ENCODE results near the gene PLCG2.

PLCG2 gene

DNA sequence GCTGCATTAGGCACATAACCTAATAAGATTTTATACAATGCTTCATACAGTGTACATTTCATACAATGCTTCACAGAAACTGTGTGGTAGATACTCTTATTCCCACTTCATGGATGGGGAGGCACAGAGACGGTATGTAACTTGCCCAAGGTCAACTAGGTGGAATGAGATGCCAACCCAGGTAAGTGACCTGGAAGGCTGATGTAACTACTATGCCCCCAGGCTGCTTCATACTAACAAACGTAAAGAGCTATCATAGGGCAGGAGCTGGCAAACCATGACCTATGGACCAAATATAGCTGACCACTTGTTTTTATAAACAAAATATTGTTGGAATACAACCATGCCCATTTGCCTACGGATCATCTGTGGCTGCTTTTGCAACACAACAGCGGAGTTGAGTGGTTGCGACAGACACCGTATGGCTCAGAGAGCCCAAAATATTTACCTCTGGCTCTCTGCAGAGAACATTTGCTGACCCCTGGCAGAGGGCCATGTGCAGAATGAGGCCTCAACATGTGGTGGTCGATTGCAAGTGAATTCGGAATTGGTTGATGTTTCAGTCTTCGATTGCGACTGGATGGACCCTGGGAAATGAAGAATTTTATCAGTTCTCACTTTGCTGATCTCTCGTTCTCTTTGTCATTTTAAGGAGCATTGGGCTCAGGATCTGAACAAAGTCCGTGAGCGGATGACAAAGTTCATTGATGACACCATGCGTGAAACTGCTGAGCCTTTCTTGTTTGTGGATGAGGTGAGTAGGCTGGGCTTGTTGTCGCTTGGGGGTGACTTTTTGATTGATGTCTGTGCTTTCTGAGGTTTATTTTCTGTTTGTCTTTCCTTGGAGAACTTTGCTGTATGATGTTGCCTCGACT, 109.7 kb downstream of the PLCG2 start:
- TF ChIP-seq POLR2A (IDR thresholded peaks at IDR 0.05; ENCODE audit: extremely low read depth, insufficient read length) (no peak), MYC (IDR thresholded peaks at IDR 0.05; ENCODE audit: low read depth, low read length) (no peak), CTCF (IDR thresholded peaks at IDR 0.05; ENCODE audit: low read depth, low read length) (no peak), MAX (IDR thresholded peaks at IDR 0.05; ENCODE audit: low read depth, low read length) (peak; percentile 32; the same call in 1 of the 2 replicates)
- DNase-seq (ENCODE audit: low read depth): peak; percentile 53
- H3K4me3 ChIP-seq (ENCODE audit: low read depth, low read length): no peak overlapping the region

DNA sequence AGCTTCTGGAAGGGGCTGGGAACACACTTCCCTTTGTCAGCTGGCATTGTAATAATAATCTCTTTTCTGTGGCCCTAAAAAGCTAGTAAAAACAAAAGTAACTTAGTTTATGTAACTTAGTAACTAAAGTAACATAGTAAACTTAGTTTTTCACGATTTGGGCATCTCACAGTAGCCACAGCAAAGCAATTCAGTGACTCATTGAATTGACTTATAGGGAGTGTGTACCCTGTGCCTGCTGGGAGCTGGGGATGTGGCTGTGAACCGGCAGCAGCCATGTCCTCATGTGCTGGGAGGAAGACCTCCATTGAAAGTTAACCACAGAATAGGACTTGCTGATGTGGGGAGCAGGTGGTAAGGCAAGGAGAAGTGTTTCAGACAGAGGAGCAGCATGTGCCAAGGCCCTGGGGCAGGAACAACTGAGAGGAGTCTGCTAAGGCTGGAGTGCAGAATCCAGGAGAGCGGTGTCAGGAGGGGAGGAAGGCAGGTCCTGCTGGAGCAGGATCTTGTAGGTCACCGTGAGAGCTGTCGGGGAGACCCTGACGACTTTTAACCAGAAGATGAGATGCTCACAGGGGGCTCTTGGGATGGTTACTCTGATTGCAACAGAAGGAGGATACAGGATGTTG, 112.8 kb downstream of the PLCG2 start:
- TF ChIP-seq CTCF (IDR thresholded peaks at IDR 0.05; ENCODE audit: low read depth, low read length) (no peak), POLR2A (IDR thresholded peaks at IDR 0.05; ENCODE audit: extremely low read depth, insufficient read length) (no peak), MYC (IDR thresholded peaks at IDR 0.05; ENCODE audit: low read depth, low read length) (no peak), MAX (IDR thresholded peaks at IDR 0.05; ENCODE audit: low read depth, low read length) (no peak)
- no peak overlapping the region for H3K4me3 ChIP-seq (ENCODE audit: low read depth, low read length)
- no peak for DNase-seq (ENCODE audit: low read depth)

DNA sequence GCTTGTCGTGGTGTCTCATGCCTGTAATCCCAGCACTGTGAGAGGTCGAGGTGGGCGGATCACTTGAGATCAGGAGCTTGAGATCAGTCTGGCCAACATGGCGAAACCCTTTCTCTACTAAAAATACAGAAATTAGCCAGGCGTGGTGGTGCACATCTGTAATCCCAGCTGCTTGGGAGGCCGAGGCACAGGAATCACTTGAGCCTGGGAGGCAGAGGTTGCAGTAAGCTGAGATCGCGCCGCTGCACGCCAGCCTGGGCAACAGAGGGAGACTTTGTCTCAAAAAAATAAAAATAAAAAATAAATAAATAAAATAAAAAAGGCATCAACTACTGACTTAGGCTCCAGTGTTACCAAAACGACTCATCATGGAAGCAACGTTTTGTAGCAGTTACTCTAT, 115.5 kb downstream of the PLCG2 start:
- H3K4me3 ChIP-seq (ENCODE audit: low read depth, low read length): no peak overlapping the region
- no peak for DNase-seq (ENCODE audit: low read depth)

GRCh38 chr16:81896902-81897301, 117.8 kb downstream of the PLCG2 start:
- no peak overlapping the region for H3K4me3 ChIP-seq (ENCODE audit: low read depth, low read length)
- TF ChIP-seq POLR2A (IDR thresholded peaks at IDR 0.05; ENCODE audit: extremely low read depth, insufficient read length) (no peak), MAX (IDR thresholded peaks at IDR 0.05; ENCODE audit: low read depth, low read length) (no peak), CTCF (IDR thresholded peaks at IDR 0.05; ENCODE audit: low read depth, low read length) (no peak), MYC (IDR thresholded peaks at IDR 0.05; ENCODE audit: low read depth, low read length) (no peak)
- no peak for DNase-seq (ENCODE audit: low read depth)

More for the DNA sequence above, 115.5 kb downstream of the PLCG2 start:
- TF ChIP-seq POLR2A (IDR thresholded peaks at IDR 0.05; ENCODE audit: extremely low read depth, insufficient read length) (no peak), MAX (IDR thresholded peaks at IDR 0.05; ENCODE audit: low read depth, low read length) (no peak)

DNA sequence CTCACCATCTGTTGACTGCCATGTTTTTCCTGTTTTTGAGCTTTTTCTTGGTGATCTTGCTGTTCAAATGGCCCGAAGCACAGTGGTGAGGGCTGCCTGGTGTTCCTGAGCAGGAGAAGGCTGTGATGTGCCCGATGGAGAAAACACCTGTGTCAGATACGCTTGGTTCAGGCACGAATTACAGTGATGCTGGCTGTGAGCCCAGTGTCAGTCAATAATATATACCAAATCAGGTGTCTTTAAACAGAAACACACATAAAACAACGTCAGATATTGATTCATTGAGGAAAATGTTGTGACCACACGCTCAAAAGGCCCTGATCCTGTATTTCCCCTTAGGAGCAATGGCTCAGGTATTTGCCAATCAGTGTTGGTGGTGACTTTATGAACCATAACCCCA, 120.5 kb downstream of the PLCG2 start:
- no peak for TF ChIP-seq MYC (IDR thresholded peaks at IDR 0.05; ENCODE audit: low read depth, low read length)
- no peak for TF ChIP-seq POLR2A (IDR thresholded peaks at IDR 0.05; ENCODE audit: extremely low read depth, insufficient read length)
- TF ChIP-seq CTCF (IDR thresholded peaks at IDR 0.05; ENCODE audit: low read depth, low read length): no peak
- TF ChIP-seq MAX (IDR thresholded peaks at IDR 0.05; ENCODE audit: low read depth, low read length): no peak
- DNase-seq (ENCODE audit: low read depth): no peak
- no peak overlapping the region for H3K4me3 ChIP-seq (ENCODE audit: low read depth, low read length)

DNA sequence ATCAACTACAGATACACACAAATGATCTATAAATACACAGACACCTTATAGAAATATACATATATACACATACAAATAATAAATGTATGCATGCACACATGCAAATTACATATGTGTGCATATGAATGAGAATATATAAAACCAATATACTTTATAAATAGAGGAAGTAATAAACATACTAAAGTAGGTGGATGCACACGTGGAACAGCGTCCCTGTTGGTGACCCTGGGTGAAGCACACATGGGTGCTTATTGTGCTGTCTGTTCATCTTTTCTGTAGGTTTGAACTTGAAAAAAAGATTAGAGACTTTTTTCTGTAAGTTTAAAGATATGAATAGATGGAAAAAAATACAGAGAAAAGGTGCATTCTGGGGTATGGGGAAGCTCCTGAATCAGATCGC, 120.9 kb downstream of the PLCG2 start:
- no peak for DNase-seq (ENCODE audit: low read depth)

More for the DNA sequence above, 120.9 kb downstream of the PLCG2 start:
- no peak for TF ChIP-seq MYC (IDR thresholded peaks at IDR 0.05; ENCODE audit: low read depth, low read length)
- TF ChIP-seq CTCF (IDR thresholded peaks at IDR 0.05; ENCODE audit: low read depth, low read length): no peak
- no peak for TF ChIP-seq MAX (IDR thresholded peaks at IDR 0.05; ENCODE audit: low read depth, low read length)
- no peak for TF ChIP-seq POLR2A (IDR thresholded peaks at IDR 0.05; ENCODE audit: extremely low read depth, insufficient read length)
- no peak overlapping the region for H3K4me3 ChIP-seq (ENCODE audit: low read depth, low read length)

Data from NB4 (cell line).